Lung (tissue), 12 donors: ENCODE results near the gene CD3D. TPM values are rescaled to one million over a fixed set of nuclear protein-coding genes. Genes with fewer than 3 reads are reported as not detected.
A peak's percentile ranks its signal among the peaks of the same experiment; 100 is the strongest.

Experiments used
- ATAC-seq: fragments of 200-7000 bp; cut with Tn5 transposase; one replicate; pipeline ENCODE4 v1.9.1; 2020; ENCODE audit warnings: moderate number of reproducible peaks; ENCODE audit not compliant: insufficient read depth, low FRiP score
- DNase-seq, 3 donors: peaks; one replicate each; pipeline ENCODE4 v3.0.0-alpha.2; 2013 to 2017
- H3K27ac ChIP-seq, 2 donors: one replicate each; pipeline ENCODE4 v1.5.1; 2013; ENCODE audit warnings: mild to moderate bottlenecking in 2 of 2, moderate library complexity in 2 of 2, control low read depth in 1 of 2, inconsistent platforms in 1 of 2, low read depth in 1 of 2, low read length in 1 of 2
- H3K27me3 ChIP-seq, 3 donors: one replicate each; pipeline ENCODE4 v1.5.1; 2013; ENCODE audit warnings: low read length in 2 of 3; ENCODE audit not compliant: control insufficient read depth in 3 of 3, insufficient read depth in 3 of 3
- H3K36me3 ChIP-seq, 4 donors: one replicate each; pipeline ENCODE4 v1.5.1; 2013; ENCODE audit warnings: low read length in 4 of 4, mild to moderate bottlenecking in 1 of 4, moderate library complexity in 1 of 4; ENCODE audit not compliant: control insufficient read depth in 4 of 4, insufficient read depth in 4 of 4
- H3K4me1 ChIP-seq, 5 donors: one replicate each; pipeline ENCODE4 v1.5.1; 2013; ENCODE audit warnings: low read length in 5 of 5, mild to moderate bottlenecking in 2 of 5, moderate library complexity in 1 of 5; ENCODE audit not compliant: control insufficient read depth in 5 of 5, insufficient read depth in 5 of 5
- H3K4me3 ChIP-seq: one replicate; pipeline ENCODE4 v1.5.1; 2013; ENCODE audit warnings: mild to moderate bottlenecking, control low read depth, moderate library complexity
- H3K9ac ChIP-seq, 2 donors: one replicate each; pipeline ENCODE4 v1.5.1; 2013; ENCODE audit warnings: low read length in 2 of 2, control low read depth in 1 of 2; ENCODE audit not compliant: insufficient read depth in 1 of 2
- H3K9me3 ChIP-seq, 4 donors: one replicate each; pipeline ENCODE4 v1.5.1; 2013; ENCODE audit warnings: low read length in 3 of 4, mild to moderate bottlenecking in 1 of 4, moderate library complexity in 1 of 4; ENCODE audit not compliant: control insufficient read depth in 4 of 4, insufficient read depth in 3 of 4
- WGBS, 2 donors: extraction: QIAGEN DNeasy Blood & Tissue Kit; methylation state at CpG; one replicate each; pipeline ENCODE4 v1.1.7; 2013; 5-methylcytosine and 5-hydroxymethylcytosine counted together
- polyA plus RNA-seq, 2 donors: library from polyadenylated mRNA; stranded (reverse); fragments of 200-250 nt; gene quantifications; one replicate each; pipeline ENCODE4 v1.2.1, GENCODE V29; 2013
- total RNA-seq, 2 donors: library from RNA; depleted of rRNA in 1 of 2; stranded (reverse); fragments of >200 nt in 1 of 2; gene quantifications; one replicate each; pipeline ENCODE4 v1.2.1, GENCODE V29; 2014 to 2021
- TF ChIP-seq, protein P1 (sequence below): IDR thresholded peaks from 2 replicates; pipeline ENCODE4 v1.5.1; 2012; ENCODE audit warnings: mild to moderate bottlenecking; ENCODE audit errors: control extremely low read depth, extremely low read depth
- donor health status: control.
- donor health status: control.
- donor health status: Bipolar disorder and iron deficiency.
- donor health status: healthy.
- donor health status: DM: yes; HTN: yes; CAD: no.

The CD3D gene
- total and polyA plus RNA-seq, 4 donors: 3.8 to 9.9 (median 8.7) TPM

DNA sequence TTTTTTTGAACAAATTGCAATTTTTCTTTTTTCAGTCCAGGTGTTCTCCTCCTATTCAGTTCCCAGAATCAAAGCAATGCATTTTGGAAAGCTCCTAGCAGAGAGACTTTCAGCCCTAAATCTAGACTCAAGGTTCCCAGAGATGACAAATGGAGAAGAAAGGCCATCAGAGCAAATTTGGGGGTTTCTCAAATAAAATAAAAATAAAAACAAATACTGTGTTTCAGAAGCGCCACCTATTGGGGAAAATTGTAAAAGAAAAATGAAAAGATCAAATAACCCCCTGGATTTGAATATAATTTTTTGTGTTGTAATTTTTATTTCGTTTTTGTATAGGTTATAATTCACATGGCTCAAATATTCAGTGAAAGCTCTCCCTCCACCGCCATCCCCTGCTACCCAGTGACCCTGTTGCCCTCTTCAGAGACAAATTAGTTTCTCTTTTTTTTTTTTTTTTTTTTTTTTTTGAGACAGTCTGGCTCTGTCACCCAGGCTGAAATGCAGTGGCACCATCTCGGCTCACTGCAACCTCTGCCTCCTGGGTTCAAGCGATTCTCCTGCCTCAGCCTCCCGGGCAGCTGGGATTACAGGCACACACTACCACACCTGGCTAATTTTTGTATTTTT, 10.7 kb upstream of the CD3D start:
- no peak overlapping the region for H3K4me3 ChIP-seq
- TF ChIP-seq, protein P1, sequence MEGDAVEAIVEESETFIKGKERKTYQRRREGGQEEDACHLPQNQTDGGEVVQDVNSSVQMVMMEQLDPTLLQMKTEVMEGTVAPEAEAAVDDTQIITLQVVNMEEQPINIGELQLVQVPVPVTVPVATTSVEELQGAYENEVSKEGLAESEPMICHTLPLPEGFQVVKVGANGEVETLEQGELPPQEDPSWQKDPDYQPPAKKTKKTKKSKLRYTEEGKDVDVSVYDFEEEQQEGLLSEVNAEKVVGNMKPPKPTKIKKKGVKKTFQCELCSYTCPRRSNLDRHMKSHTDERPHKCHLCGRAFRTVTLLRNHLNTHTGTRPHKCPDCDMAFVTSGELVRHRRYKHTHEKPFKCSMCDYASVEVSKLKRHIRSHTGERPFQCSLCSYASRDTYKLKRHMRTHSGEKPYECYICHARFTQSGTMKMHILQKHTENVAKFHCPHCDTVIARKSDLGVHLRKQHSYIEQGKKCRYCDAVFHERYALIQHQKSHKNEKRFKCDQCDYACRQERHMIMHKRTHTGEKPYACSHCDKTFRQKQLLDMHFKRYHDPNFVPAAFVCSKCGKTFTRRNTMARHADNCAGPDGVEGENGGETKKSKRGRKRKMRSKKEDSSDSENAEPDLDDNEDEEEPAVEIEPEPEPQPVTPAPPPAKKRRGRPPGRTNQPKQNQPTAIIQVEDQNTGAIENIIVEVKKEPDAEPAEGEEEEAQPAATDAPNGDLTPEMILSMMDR: no peak
- ATAC-seq (no peak), DNase-seq (peak in 2 of 3 donors; percentile 38 to 40)
- H3K4me1 ChIP-seq: no peaks in the 10 kb centered on the region
- H3K9ac ChIP-seq: no peak overlapping the region
- no peaks in the 10 kb centered on the region for H3K36me3 ChIP-seq
- no peak overlapping the region for H3K27ac ChIP-seq
- H3K27me3 ChIP-seq: peaks cover 0 to 5% (median 0%) of the 10 kb centered on the region in 3 donors
- WGBS, 2 donors: 12 to 17% methylated on average over 6 of the region's 6 CpGs
- no peaks in the 10 kb centered on the region for H3K9me3 ChIP-seq

GRCh38 chr11:118349475-118349874, 7.0 kb upstream of the CD3D start:
- DNase-seq (no peak), ATAC-seq (no peak)
- TF ChIP-seq, protein P1: no peak
- H3K4me1 ChIP-seq: no peaks in the 10 kb centered on the region
- H3K4me3 ChIP-seq: no peak overlapping the region
- H3K27me3 ChIP-seq: no peaks in the 10 kb centered on the region
- H3K9ac ChIP-seq: no peak overlapping the region
- H3K27ac ChIP-seq: no peak overlapping the region
- 70 to 81% methylated on average over 6 of the region's 6 CpGs for WGBS, 2 donors
- no peaks in the 10 kb centered on the region for H3K9me3 ChIP-seq
- no peaks in the 10 kb centered on the region for H3K36me3 ChIP-seq

- Histone ChIP-seq H3K27me3 (no peaks in the 10 kb centered on the region), H3K36me3 (no peaks in the 10 kb centered on the region), H3K9me3 (no peaks in the 10 kb centered on the region), H3K4me3 (no peak within 1 kb of the TSS), H3K4me1 (no peaks in the 10 kb centered on the region), H3K27ac (no peak within 1 kb of the TSS), H3K9ac (no peak within 1 kb of the TSS)
- TF ChIP-seq, protein P1: no peak
- DNase-seq (no peak), ATAC-seq (no peak)
- WGBS, 2 donors: 78 to 88% methylated on average over 6 of the region's 6 CpGs
Observed at GRCh38 chr11:118343981-118344515, 1.5 kb upstream of the CD3D start, which contains the start of gene CD3G. Gene CD3G (plus strand): TSS chr11:118344344. CDS start chr11:118344424, 80 bp downstream.
